ENCODE data around the gene FGFBP3. TPM values are rescaled to one million over a fixed set of nuclear protein-coding genes. Genes with fewer than 3 reads are reported as not detected.

FGFBP3 gene
- total and polyA plus RNA-seq, 2 of the 4 experiments (the other 2 are of a cell fraction), result under 0.01 to 0.36 TPM

- TF ChIP-seq CHD1 (IDR thresholded peaks at IDR 0.05; ENCODE audit: low read depth, low read length) (no peak; the same call in 1 of the 2 replicates), SMC3 (IDR thresholded peaks at IDR 0.05; ENCODE audit: low read depth, low read length) (no peak), POLR2A (IDR thresholded peaks at IDR 0.05; ENCODE audit: low read depth, low read length) (peak; percentile 96)
Observed at GRCh38 chr10:91923371-91924211, 14.3 kb upstream of the FGFBP3 start, which contains the start of gene BTAF1 (continued).

- intact Hi-C loops (cut with micrococcal nuclease), result loop anchor here (10.0 kb wide), 1 partner anchor 425 kb away; no protein-coding TSS in a partner anchor
- Histone ChIP-seq H3K27me3 (ENCODE audit: control insufficient read depth, insufficient read depth, low read length) (peaks cover 3% of the 10 kb centered on the region), H3K4me3 (ENCODE audit: insufficient read depth, low read depth, low read length) (no peak overlapping the region)
Observed at GRCh38 chr10:91919651-91920050, 10.4 kb upstream of the FGFBP3 start.

More at GRCh38 chr10:91919651-91920050, 10.4 kb upstream of the FGFBP3 start:
- no peak overlapping the region for H3K27ac ChIP-seq (ENCODE audit: insufficient read depth, low read length)
- ChIA-PET POLR2A (ENCODE audit: unreplicated experiment) (no interaction called here), CTCF (no interaction called here)
- BruUV-seq (replicated peaks), result no TSS peak
- H3K9ac ChIP-seq (ENCODE audit: low read depth, low read length), result no peak overlapping the region
- H4K91ac ChIP-seq (ENCODE audit: insufficient read depth, low read depth, low read length), result no peak overlapping the region
- ATAC-seq (ENCODE audit: low read depth) (no peak), DNase-seq (no peak)
- 0 out of 2 replicates have a peak, but pooled peaks cover 5% of the 10 kb centered on the region for H4K20me1 ChIP-seq (ENCODE audit: insufficient read depth, low read length)
- no peak overlapping the region for H2AFZ ChIP-seq (replicated peaks; ENCODE audit: low read length, poor library complexity)
- TF ChIP-seq CHD1 (IDR thresholded peaks at IDR 0.05; ENCODE audit: low read depth, low read length) (no peak), MXI1 (IDR thresholded peaks at IDR 0.05; ENCODE audit: borderline replicate concordance, low read depth, low read length) (no peak), MAZ (IDR thresholded peaks at IDR 0.05; ENCODE audit: borderline replicate concordance, low read depth, low read length) (no peak), POLR2A (IDR thresholded peaks at IDR 0.05; ENCODE audit: low read depth, low read length) (no peak), MAFK (IDR thresholded peaks at IDR 0.05; ENCODE audit: low read depth, low read length) (no peak), RFX5 (IDR thresholded peaks at IDR 0.05; ENCODE audit: low read depth, low read length) (no peak)
- TF ChIP-seq, protein P1, sequence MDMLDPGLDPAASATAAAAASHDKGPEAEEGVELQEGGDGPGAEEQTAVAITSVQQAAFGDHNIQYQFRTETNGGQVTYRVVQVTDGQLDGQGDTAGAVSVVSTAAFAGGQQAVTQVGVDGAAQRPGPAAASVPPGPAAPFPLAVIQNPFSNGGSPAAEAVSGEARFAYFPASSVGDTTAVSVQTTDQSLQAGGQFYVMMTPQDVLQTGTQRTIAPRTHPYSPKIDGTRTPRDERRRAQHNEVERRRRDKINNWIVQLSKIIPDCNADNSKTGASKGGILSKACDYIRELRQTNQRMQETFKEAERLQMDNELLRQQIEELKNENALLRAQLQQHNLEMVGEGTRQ (IDR thresholded peaks at IDR 0.05; ENCODE audit: low read depth, low read length), result no peak
- no CpG with 5 or more reads among the region's 1 CpG for WGBS, 2 experiments (ENCODE audit: extremely low coverage in 2 of 2, insufficient read length in 1 of 2)
- H3K56ac ChIP-seq (ENCODE audit: extremely low read depth, insufficient read depth, low read length), result no peak overlapping the region
- H3K4ac ChIP-seq (ENCODE audit: low read depth, low read length), result no peak overlapping the region
- no peak overlapping the region for H2BK15ac ChIP-seq (ENCODE audit: low read depth, low read length)
- no peak overlapping the region for H4K5ac ChIP-seq (ENCODE audit: low read depth, low read length)
- no peak overlapping the region for H2BK20ac ChIP-seq (ENCODE audit: low read depth, low read length)
- no peak overlapping the region for H3K23ac ChIP-seq (ENCODE audit: low read depth, low read length)
- peaks cover 4% of the 10 kb centered on the region for H3K9me3 ChIP-seq (ENCODE audit: control insufficient read depth, insufficient read depth, low read length)
- no peak overlapping the region for H2AK5ac ChIP-seq (ENCODE audit: low read depth, low read length)
- peaks cover 0 to 13% of the 10 kb centered on the region in 2 experiments; a peak in 2 of 4 replicates for H3K79me1 ChIP-seq (ENCODE audit: low read depth in 1 of 2, low read length in 2 of 2)
- H3K18ac ChIP-seq (ENCODE audit: low read depth, low read length), result no peak overlapping the region
- H2AK9ac ChIP-seq (replicated peaks; ENCODE audit: low read depth, low read length, poor library complexity), result no peak overlapping the region
- no peak overlapping the region for H3K14ac ChIP-seq (replicated peaks; ENCODE audit: low read depth, low read length)
- H3K4me2 ChIP-seq (ENCODE audit: low read depth, low read length), result no peak overlapping the region
- no peaks in the 10 kb centered on the region for H3K36me3 ChIP-seq (ENCODE audit: control insufficient read depth, insufficient read depth, low read length)
- no peak overlapping the region for H4K8ac ChIP-seq (ENCODE audit: low read depth in 2 of 2, low read length in 2 of 2)
- dilution Hi-C loops (cut with HindIII; ENCODE audit: low sequenced_read_pairs, unreplicated experiment), result no loop called here
- no peak overlapping the region for H2BK5ac ChIP-seq (ENCODE audit: low read depth, low read length, poor library complexity, severe bottlenecking)
- in situ Hi-C loops (cut with MboI; ENCODE audit: low sequenced_read_pairs), result loop anchor here (10.0 to 25.0 kb wide), 3 partner anchors 532 to 1007 kb away; partner anchors contain the start of gene ANKRD1
- H3K9me1 ChIP-seq (ENCODE audit: insufficient read depth, low read length), result no peaks in the 10 kb centered on the region
- H2BK120ac ChIP-seq (ENCODE audit: low read depth, low read length), result no peak overlapping the region
- no peaks in the 10 kb centered on the region for H3K4me1 ChIP-seq (ENCODE audit: control insufficient read depth, insufficient read depth, low read length)

Measured in IMR-90 (cell line).